Thymus (tissue), 11 donors: ENCODE results near the gene CUL2. TPM values are rescaled to one million over a fixed set of nuclear protein-coding genes. Genes with fewer than 3 reads are reported as not detected.
"Not testable (repeated sequence)": the region's sequence is repeated elsewhere in the genome, so short reads cannot be mapped to it uniquely, and the experiment has no call there.

ENCODE experiments used
- DNase-seq, 9 donors: peaks; one replicate each; pipeline ENCODE4 v3.0.0-alpha.2; 2013; ENCODE audit warnings: low spot score in 9 of 9, low read depth in 6 of 9, missing footprints in 1 of 9
- H3K27ac ChIP-seq, 2 donors: one replicate each; pipeline ENCODE4 v1.5.1; 2013; ENCODE audit warnings: control low read depth in 1 of 2, low read depth in 1 of 2, low read length in 1 of 2, mild to moderate bottlenecking in 1 of 2, moderate library complexity in 1 of 2
- H3K27me3 ChIP-seq, 2 donors: one replicate each; pipeline ENCODE4 v1.5.1; 2013; ENCODE audit warnings: low read length in 1 of 2; ENCODE audit not compliant: control insufficient read depth in 2 of 2, insufficient read depth in 1 of 2
- H3K36me3 ChIP-seq, 2 donors: one replicate each; pipeline ENCODE4 v1.5.1; 2013; ENCODE audit warnings: low read length in 1 of 2, mild to moderate bottlenecking in 1 of 2, moderate library complexity in 1 of 2; ENCODE audit not compliant: control insufficient read depth in 2 of 2, insufficient read depth in 2 of 2
- H3K4me1 ChIP-seq, 2 donors: one replicate each; pipeline ENCODE4 v1.5.1; 2013; ENCODE audit warnings: low read length in 2 of 2; ENCODE audit not compliant: control insufficient read depth in 2 of 2, insufficient read depth in 2 of 2
- H3K4me3 ChIP-seq, 2 donors: one replicate each; pipeline ENCODE4 v1.5.1; 2013; ENCODE audit warnings: low read length in 2 of 2, control low read depth in 1 of 2, mild to moderate bottlenecking in 1 of 2
- H3K9me3 ChIP-seq, 2 donors: one replicate each; pipeline ENCODE4 v1.5.1; 2013; ENCODE audit warnings: low read length in 1 of 2, mild to moderate bottlenecking in 1 of 2; ENCODE audit not compliant: control insufficient read depth in 2 of 2, insufficient read depth in 1 of 2
- WGBS: extraction: QIAGEN DNeasy Blood & Tissue Kit; methylation state at CpG from one replicate; pipeline ENCODE4 v1.1.7; 2013; 5-methylcytosine and 5-hydroxymethylcytosine counted together
- polyA plus RNA-seq: library from polyadenylated mRNA; stranded (reverse); fragments of 200-250 nt; gene quantifications from one replicate; pipeline ENCODE4 v1.2.3, GENCODE V29; 2013
- total RNA-seq: library from RNA; stranded (reverse); fragments of 120-200 nt; gene quantifications from one replicate; pipeline ENCODE4 v1.2.4, GENCODE V29; 2013
- donor health status: healthy.

Gene CUL2
- total and polyA plus RNA-seq, 2 donors, result 17.0 to 23.1 TPM

DNA sequence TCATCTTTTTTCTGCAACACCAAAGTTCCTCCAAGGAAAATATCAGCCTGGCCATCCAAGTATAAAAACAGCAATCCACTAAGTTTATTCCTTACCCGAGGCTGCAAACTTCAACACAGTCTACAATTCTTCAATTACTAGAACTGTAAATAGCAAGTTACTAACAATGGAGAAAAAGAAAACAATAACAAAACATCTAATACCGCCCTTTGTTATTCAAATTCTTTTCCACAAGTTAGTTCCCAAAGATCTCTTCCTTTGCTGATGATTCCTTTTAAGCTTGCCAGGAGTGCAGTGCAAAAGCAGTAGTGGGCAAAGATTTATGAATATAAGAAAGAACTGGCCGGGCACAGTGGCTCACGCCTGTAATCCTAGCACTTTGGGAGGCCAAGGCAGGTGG lies 86.2 kb downstream of the CUL2 start:
- DNase-seq, result no peak
- no peak overlapping the region for H3K4me3 ChIP-seq
- H3K27me3 ChIP-seq, result no peaks in the 10 kb centered on the region
- peaks cover 0 to 5% of the 10 kb centered on the region in 2 donors for H3K36me3 ChIP-seq
- no peaks in the 10 kb centered on the region for H3K9me3 ChIP-seq
- no peaks in the 10 kb centered on the region for H3K4me1 ChIP-seq
- WGBS, result 95% methylated on average over 4 of the region's 4 CpGs
- H3K27ac ChIP-seq, result no peak overlapping the region

- no peaks in the 10 kb centered on the region for H3K36me3 ChIP-seq
- H3K4me3 ChIP-seq, result no peak overlapping the region
- H3K4me1 ChIP-seq, result no peaks in the 10 kb centered on the region
- WGBS, result 96% methylated on average over 4 of the region's 4 CpGs
- DNase-seq, result no peak
- H3K27me3 ChIP-seq, result no peaks in the 10 kb centered on the region
- no peak overlapping the region for H3K27ac ChIP-seq
- H3K9me3 ChIP-seq, result no peaks in the 10 kb centered on the region
Measured at GRCh38 chr10:35000936-35001335, 89.2 kb downstream of the CUL2 start.

DNA sequence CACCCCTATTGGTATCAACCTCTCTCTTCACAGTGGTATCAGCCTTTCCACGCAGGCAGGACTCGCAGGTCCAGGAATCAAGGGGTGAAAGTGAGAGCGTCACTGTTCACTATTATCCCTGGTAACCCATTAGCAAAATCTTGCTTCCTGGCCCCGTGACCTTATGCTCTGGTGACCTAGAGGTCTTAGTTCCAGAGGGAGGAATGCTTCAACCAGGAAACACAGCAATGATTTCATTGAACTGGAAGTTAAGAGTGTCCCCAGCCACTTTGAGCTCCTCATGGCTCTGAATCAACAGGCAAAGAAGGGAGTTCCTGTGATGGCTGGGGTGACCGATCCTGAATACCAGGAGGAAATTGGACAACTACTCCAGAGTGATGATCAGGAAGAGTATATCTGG lies 90.6 kb downstream of the CUL2 start:
- Histone ChIP-seq H3K36me3 (no peaks in the 10 kb centered on the region), H3K27ac (no peak overlapping the region), H3K27me3 (no peaks in the 10 kb centered on the region), H3K4me3 (no peak overlapping the region), H3K9me3 (no peaks in the 10 kb centered on the region), H3K4me1 (peaks cover under 1 to 4% of the 10 kb centered on the region in 2 donors)
- WGBS, result 99% methylated on average over 5 of the region's 5 CpGs
- DNase-seq, result no peak

GRCh38 chr10:34998940-34999339 lies 91.2 kb downstream of the CUL2 start:
- Histone ChIP-seq H3K9me3 (no peaks in the 10 kb centered on the region), H3K4me1 (peaks cover 2 to 10% of the 10 kb centered on the region in 2 donors), H3K4me3 (no peak overlapping the region), H3K27ac (no peak overlapping the region), H3K36me3 (no peaks in the 10 kb centered on the region), H3K27me3 (no peaks in the 10 kb centered on the region)
- 97% methylated on average over 3 of the region's 3 CpGs for WGBS
- no peak for DNase-seq

DNA sequence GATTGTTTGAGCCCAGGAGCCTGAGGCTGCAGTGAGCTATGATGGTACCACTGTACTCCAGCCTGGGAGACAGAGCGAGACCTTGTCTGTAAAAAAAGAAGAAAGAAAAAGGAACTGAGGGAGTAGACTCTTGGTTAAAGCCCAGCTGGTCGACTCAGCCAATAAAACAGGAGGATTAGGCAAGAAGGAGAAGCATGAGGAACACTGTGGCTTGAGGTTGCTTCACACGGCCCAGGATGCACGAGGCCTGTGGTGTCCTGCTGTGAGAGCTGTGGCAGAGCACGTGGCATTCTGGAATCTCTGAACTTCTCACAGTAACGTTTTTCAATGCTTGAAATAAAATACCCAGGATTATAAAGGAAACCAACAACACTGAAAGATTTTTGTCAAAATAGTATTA lies 93.3 kb downstream of the CUL2 start:
- no peak for DNase-seq
- Histone ChIP-seq H3K9me3 (no peaks in the 10 kb centered on the region), H3K4me1 (peaks cover 2 to 11% of the 10 kb centered on the region in 2 donors), H3K4me3 (no peak overlapping the region), H3K36me3 (no peaks in the 10 kb centered on the region), H3K27ac (no peak overlapping the region), H3K27me3 (no peaks in the 10 kb centered on the region)
- WGBS, result 60% methylated on average over 6 of the region's 6 CpGs

- Histone ChIP-seq H3K27ac (no peak overlapping the region), H3K4me1 (peaks cover 2 to 11% of the 10 kb centered on the region in 2 donors), H3K9me3 (no peaks in the 10 kb centered on the region), H3K36me3 (no peaks in the 10 kb centered on the region), H3K27me3 (no peaks in the 10 kb centered on the region), H3K4me3 (no peak overlapping the region)
- no peak for DNase-seq
- 91% methylated on average over 2 of the region's 2 CpGs for WGBS
Measured at GRCh38 chr10:34995925-34996324, 94.2 kb downstream of the CUL2 start.

GRCh38 chr10:34994565-34995142 lies 95.5 kb downstream of the CUL2 start:
- WGBS, result 23% methylated on average over 7 of the region's 7 CpGs
- no peaks in the 10 kb centered on the region for H3K36me3 ChIP-seq
- peaks cover 2 to 11% of the 10 kb centered on the region in 2 donors for H3K4me1 ChIP-seq
- DNase-seq, result peak; percentile 50 to 89 (median 72)
- H3K27ac ChIP-seq, result no peak overlapping the region
- no peak overlapping the region for H3K4me3 ChIP-seq
- H3K9me3 ChIP-seq, result no peaks in the 10 kb centered on the region
- H3K27me3 ChIP-seq, result no peaks in the 10 kb centered on the region

DNA sequence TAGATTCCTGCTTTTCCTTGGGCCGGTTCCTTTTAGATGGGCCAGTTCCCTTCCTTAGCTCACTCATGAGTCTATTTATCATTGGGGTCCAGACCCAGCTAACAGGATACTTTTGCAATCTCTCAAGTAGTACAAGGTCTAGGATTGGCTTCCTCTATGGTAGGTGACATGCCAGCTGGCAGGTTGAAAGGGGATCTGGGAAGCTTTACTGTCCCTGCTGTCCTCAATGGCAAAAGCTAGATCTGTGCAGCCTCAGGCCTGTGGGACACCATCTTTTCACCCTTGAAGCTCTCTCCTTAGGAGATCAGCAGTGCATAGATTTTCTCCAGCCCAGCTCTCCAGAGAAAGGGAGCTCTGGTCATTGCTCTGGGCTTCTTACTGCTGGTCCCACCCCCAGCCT lies 96.4 kb downstream of the CUL2 start:
- Histone ChIP-seq H3K4me3 (no peak overlapping the region), H3K4me1 (peaks cover 2 to 11% of the 10 kb centered on the region in 2 donors), H3K36me3 (no peaks in the 10 kb centered on the region), H3K27ac (no peak overlapping the region), H3K27me3 (no peaks in the 10 kb centered on the region), H3K9me3 (no peaks in the 10 kb centered on the region)
- WGBS, result 98% methylated on average over 1 of the region's 1 CpG
- DNase-seq, result no peak

DNA sequence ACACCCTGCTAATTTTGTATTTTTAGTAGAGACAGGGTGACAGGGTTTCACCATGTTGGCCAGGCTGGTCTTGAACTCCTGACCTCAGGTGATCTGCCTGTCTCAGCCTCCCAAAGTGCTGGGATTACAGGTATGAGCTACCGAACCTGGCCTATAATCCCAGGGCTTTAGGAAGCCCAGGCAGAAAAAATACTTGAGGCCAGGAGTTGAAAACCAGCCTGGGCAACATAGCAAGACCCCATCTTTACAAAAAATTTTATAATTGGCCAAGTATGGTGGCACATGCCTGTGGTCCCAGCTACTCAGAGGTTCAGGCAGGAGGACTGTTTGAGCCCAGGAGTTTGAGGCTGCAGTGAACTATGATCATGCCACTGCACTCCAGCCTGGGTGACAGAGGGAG lies 99.0 kb downstream of the CUL2 start:
- H3K9me3 ChIP-seq, H3K27me3 ChIP-seq, H3K27ac ChIP-seq, DNase-seq, H3K4me3 ChIP-seq, H3K36me3 ChIP-seq: not testable (repeated sequence)
- H3K4me1 ChIP-seq, result peaks cover 2 to 11% of the 10 kb centered on the region in 2 donors
- 98% methylated on average over 1 of the region's 1 CpG for WGBS
